IMR-90 (cell line): ENCODE results near the gene MB21D2.

Source experiments
- BHLHE40 ChIP-seq: fragments of 150-350 bp; IDR thresholded peaks from 2 replicates; pipeline ENCODE4 v1.6.1; 2016; ENCODE audit warnings: mild to moderate bottlenecking, low read depth, low read length
- CTCF ChIP-seq: conservative IDR thresholded peaks from 2 replicates; pipeline ENCODE4 v1.5.1; 2012; ENCODE audit warnings: mild to moderate bottlenecking, low read depth, low read length, improper control_type of control experiment

GRCh38 chr3:192860454-192860853 is 57.2 kb downstream of the MB21D2 start:
- TF ChIP-seq BHLHE40 (no peak), CTCF (no peak)
